Measurements from ENCODE around the gene PIP5K1A. TPM values are rescaled to one million over a fixed set of nuclear protein-coding genes. Genes with fewer than 3 reads are reported as not detected.

PIP5K1A gene
- total and polyA plus RNA-seq, 9 of the 15 experiments (the other 6 are each of a cell fraction or from before 2014, with no cell fraction given) = 1.9 to 42.4 (median 18.8) TPM

DNA sequence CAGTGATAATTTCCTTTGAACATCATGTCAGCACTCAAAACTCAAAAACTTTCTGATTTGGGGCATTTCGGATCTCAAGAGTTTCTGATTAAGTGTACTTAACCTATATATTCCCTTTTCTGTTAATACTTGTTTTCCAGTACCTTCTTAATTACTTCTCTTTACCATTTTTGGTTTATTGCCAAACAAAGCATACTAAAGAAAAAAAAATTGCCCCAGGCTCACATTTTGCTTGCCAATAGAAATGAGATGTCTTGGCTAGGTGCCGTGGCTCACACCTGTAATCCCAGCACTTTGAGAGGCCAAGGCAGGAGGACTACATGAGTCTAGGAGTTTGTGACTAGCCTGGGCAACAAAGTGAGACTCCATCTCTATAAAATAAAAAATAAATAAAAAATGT lies 61.0 kb downstream of the PIP5K1A start:
- in situ Hi-C loops (cut with MboI) (no loop called here), intact Hi-C loops (cut with micrococcal nuclease) (no loop called here)
- no peak overlapping the region for H3K9ac ChIP-seq (ENCODE audit: insufficient read depth in 1 of 2, low read depth in 2 of 2, low read length in 2 of 2)
- no peak overlapping the region for H2AFZ ChIP-seq (ENCODE audit: low read depth, low read length)
- TF ChIP-seq SRSF9 (IDR thresholded peaks at IDR 0.05; ENCODE audit: borderline replicate concordance, low read depth, low read length) = no peak
- TF ChIP-seq ZNF766 (CRISPR knock-in tag; conservative IDR thresholded peaks at IDR 0.05) = no peak
- TF ChIP-seq SMAD1 (IDR thresholded peaks at IDR 0.05; ENCODE audit: low read depth, low read length, partially characterized antibody) = no peak
- no peak for TF ChIP-seq MEIS2 (IDR thresholded peaks at IDR 0.05; ENCODE audit: partially characterized antibody)
- TF ChIP-seq ZNF324 (CRISPR knock-in tag; IDR thresholded peaks at IDR 0.05) = no peak
- TF ChIP-seq TSC22D4 (tag; IDR thresholded peaks at IDR 0.05) = no peak
- no peak for TF ChIP-seq RAD21 (CRISPR knock-in tag; conservative IDR thresholded peaks at IDR 0.05 in 1 of 2, IDR thresholded peaks at IDR 0.05 in 1 of 2)
- no peak for TF ChIP-seq XRCC5 (IDR thresholded peaks at IDR 0.05; ENCODE audit: low read depth, low read length)
- no peak for TF ChIP-seq SMAD3 (CRISPR knock-in tag; conservative IDR thresholded peaks at IDR 0.05)
- TF ChIP-seq, protein P1, sequence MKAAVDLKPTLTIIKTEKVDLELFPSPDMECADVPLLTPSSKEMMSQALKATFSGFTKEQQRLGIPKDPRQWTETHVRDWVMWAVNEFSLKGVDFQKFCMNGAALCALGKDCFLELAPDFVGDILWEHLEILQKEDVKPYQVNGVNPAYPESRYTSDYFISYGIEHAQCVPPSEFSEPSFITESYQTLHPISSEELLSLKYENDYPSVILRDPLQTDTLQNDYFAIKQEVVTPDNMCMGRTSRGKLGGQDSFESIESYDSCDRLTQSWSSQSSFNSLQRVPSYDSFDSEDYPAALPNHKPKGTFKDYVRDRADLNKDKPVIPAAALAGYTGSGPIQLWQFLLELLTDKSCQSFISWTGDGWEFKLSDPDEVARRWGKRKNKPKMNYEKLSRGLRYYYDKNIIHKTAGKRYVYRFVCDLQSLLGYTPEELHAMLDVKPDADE (conservative IDR thresholded peaks at IDR 0.05; ENCODE audit: control insufficient read depth, low read depth, low read length) = no peak
- TF ChIP-seq, protein P2, sequence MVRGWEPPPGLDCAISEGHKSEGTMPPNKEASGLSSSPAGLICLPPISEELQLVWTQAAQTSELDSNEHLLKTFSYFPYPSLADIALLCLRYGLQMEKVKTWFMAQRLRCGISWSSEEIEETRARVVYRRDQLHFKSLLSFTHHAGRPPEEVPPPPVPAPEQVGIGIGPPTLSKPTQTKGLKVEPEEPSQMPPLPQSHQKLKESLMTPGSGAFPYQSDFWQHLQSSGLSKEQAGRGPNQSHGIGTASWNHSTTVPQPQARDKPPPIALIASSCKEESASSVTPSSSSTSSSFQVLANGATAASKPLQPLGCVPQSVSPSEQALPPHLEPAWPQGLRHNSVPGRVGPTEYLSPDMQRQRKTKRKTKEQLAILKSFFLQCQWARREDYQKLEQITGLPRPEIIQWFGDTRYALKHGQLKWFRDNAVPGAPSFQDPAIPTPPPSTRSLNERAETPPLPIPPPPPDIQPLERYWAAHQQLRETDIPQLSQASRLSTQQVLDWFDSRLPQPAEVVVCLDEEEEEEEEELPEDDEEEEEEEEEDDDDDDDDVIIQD (CRISPR knock-in tag; IDR thresholded peaks at IDR 0.05) = no peak
- no peak for TF ChIP-seq ZNF57 (CRISPR knock-in tag; IDR thresholded peaks at IDR 0.05)
- H3K27me3 ChIP-seq (ENCODE audit: control insufficient read depth in 2 of 2, insufficient read depth in 2 of 2, low read length in 2 of 2) = no peaks in the 10 kb centered on the region
- H4K20me1 ChIP-seq (replicated peaks; ENCODE audit: control insufficient read depth, insufficient read depth, low read length) = no peaks in the 10 kb centered on the region
- H3K9me3 ChIP-seq (replicated peaks; ENCODE audit: control insufficient read depth, insufficient read depth, low read depth, low read length) = no peaks in the 10 kb centered on the region
- peaks cover 73% of the 10 kb centered on the region for H3K79me2 ChIP-seq (ENCODE audit: control insufficient read depth, insufficient read depth, low read length)
- CTCF ChIA-PET (ENCODE audit: low intra/inter-chr PET ratio) = no interaction called here
- H3K36me3 ChIP-seq (ENCODE audit: control insufficient read depth, insufficient read depth, low read length) = peaks cover 49% of the 10 kb centered on the region; the same call in 2 of the 3 replicates
- no peak overlapping the region for H3K4me3 ChIP-seq
- no peaks in the 10 kb centered on the region for H3K9me1 ChIP-seq (ENCODE audit: control insufficient read depth, insufficient read depth, low read length)
- BruUV-seq (replicated peaks) = no TSS peak
- POLR2A ChIA-PET = no interaction called here
- H3K27ac ChIP-seq (ENCODE audit: extremely low read depth, low read depth, low read length) = no peak overlapping the region
- no peak for FAIRE-seq
- ATAC-seq = no peak
- DNase-seq (ENCODE audit: extremely low read depth in 1 of 4, low spot score in 3 of 4) = no peak
- WGBS (ENCODE audit: insufficient coverage, low coverage, missing lambda C conversion rate) = 100% methylated on average over 2 of the region's 2 CpGs
- no peak overlapping the region for H3K4me2 ChIP-seq (ENCODE audit: insufficient read depth, low read length)
- H3K4me1 ChIP-seq (replicated peaks in 1 of 2; ENCODE audit: control insufficient read depth in 2 of 2, insufficient read depth in 2 of 2, low read length in 2 of 2) = peaks cover 0 to under 1% of the 10 kb centered on the region in 2 experiments; a peak in 3 of 5 replicates

All from K562 (cell line).